OCI-LY1 (cell line): Measurements from ENCODE around the gene EGFL6.
"Not testable (repeated sequence)": the region's sequence is repeated elsewhere in the genome, so short reads cannot be mapped to it uniquely, and the experiment has no call there.

Experiments
- EZH2 ChIP-seq: fragments of 200-600 bp; sonication (generic), shearing (Covaris generic); IDR thresholded peaks from 2 replicates; pipeline ENCODE4 v1.8.0; 2017; ENCODE audit warnings: borderline replicate concordance, mixed run types, mild to moderate bottlenecking, antibody characterized with exemption, low read length, moderate library complexity, mixed read lengths
- TF ChIP-seq, protein P1 (sequence below): fragments of 200-600 bp; sonication (generic), shearing (Covaris generic); IDR thresholded peaks from 2 replicates; pipeline ENCODE4 v1.5.1; 2017; ENCODE audit warnings: mild to moderate bottlenecking, antibody characterized with exemption, low read length, moderate library complexity, mixed read lengths

DNA sequence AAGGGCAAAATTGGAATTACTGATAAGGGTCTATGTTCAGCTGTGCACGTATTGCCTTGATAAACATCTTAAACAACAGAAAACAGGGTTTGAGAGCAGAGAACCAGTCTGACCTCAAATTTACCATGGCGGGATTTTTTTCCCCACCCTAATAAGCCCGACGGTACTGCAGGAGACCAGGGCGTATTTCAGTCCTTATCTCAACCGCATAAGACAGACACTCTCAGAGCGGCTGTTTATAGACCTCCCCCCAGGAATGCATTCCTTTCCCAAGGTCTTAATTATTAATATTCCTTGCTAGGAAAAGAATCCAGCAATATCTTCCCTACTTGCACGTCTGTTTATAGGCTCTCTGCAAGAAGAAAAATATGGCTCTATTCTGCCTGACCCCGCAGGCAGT, 67.8 kb downstream of the EGFL6 start:
- TF ChIP-seq, protein P1, sequence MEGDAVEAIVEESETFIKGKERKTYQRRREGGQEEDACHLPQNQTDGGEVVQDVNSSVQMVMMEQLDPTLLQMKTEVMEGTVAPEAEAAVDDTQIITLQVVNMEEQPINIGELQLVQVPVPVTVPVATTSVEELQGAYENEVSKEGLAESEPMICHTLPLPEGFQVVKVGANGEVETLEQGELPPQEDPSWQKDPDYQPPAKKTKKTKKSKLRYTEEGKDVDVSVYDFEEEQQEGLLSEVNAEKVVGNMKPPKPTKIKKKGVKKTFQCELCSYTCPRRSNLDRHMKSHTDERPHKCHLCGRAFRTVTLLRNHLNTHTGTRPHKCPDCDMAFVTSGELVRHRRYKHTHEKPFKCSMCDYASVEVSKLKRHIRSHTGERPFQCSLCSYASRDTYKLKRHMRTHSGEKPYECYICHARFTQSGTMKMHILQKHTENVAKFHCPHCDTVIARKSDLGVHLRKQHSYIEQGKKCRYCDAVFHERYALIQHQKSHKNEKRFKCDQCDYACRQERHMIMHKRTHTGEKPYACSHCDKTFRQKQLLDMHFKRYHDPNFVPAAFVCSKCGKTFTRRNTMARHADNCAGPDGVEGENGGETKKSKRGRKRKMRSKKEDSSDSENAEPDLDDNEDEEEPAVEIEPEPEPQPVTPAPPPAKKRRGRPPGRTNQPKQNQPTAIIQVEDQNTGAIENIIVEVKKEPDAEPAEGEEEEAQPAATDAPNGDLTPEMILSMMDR = not testable (repeated sequence)
- not testable (repeated sequence) for TF ChIP-seq EZH2
